Muscle layer of duodenum (tissue), 2 donors: ENCODE measurements around the gene SPINK5.
"Not testable (repeated sequence)": the region's sequence is repeated elsewhere in the genome, so short reads cannot be mapped to it uniquely, and the experiment has no call there.

Experiments
- H3K27ac ChIP-seq: one replicate; pipeline ENCODE4 v1.7.0; 2013; ENCODE audit warnings: mild to moderate bottlenecking, low read length
- H3K27me3 ChIP-seq: one replicate; pipeline ENCODE4 v1.7.0; 2013; ENCODE audit warnings: low read depth, mild to moderate bottlenecking, control low read depth, low read length
- H3K36me3 ChIP-seq, 2 donors: one replicate each; pipeline ENCODE4 v1.7.0; 2013; ENCODE audit warnings: low read length in 2 of 2, control low read depth in 1 of 2, mild to moderate bottlenecking in 1 of 2; ENCODE audit not compliant: insufficient read depth in 2 of 2, control insufficient read depth in 1 of 2
- H3K4me1 ChIP-seq, 2 donors: one replicate each; pipeline ENCODE4 v1.7.0; 2013; ENCODE audit warnings: low read length in 2 of 2, mild to moderate bottlenecking in 2 of 2, control low read depth in 1 of 2, moderate library complexity in 1 of 2; ENCODE audit not compliant: insufficient read depth in 2 of 2, control insufficient read depth in 1 of 2
- H3K4me3 ChIP-seq, 2 donors: one replicate each; pipeline ENCODE4 v1.7.0; 2013; ENCODE audit warnings: low read length in 2 of 2, low read depth in 1 of 2, mild to moderate bottlenecking in 1 of 2
- H3K9me3 ChIP-seq, 2 donors: one replicate each; pipeline ENCODE4 v1.7.0; 2013; ENCODE audit warnings: low read length in 2 of 2, control low read depth in 1 of 2, mild to moderate bottlenecking in 1 of 2; ENCODE audit not compliant: control insufficient read depth in 1 of 2
- donor health status: healthy.

SPINK5 gene

GRCh38 chr5:148063861-148064260 lies at the start of gene SPINK5:
Gene SPINK5, plus strand, starts transcription at chr5:148063980. Its CDS starts 65 bp downstream, at chr5:148064045.
- H3K4me3 ChIP-seq = no peak within 1 kb of the TSS
- H3K36me3 ChIP-seq = no peaks in the 10 kb centered on the region
- no peak within 1 kb of the TSS for H3K27ac ChIP-seq
- no peaks in the 10 kb centered on the region for H3K9me3 ChIP-seq
- no peaks in the 10 kb centered on the region for H3K4me1 ChIP-seq
- no peaks in the 10 kb centered on the region for H3K27me3 ChIP-seq

- H3K27me3 ChIP-seq = no peaks in the 10 kb centered on the region
- H3K27ac ChIP-seq = no peak overlapping the region
- H3K4me1 ChIP-seq = no peaks in the 10 kb centered on the region
- H3K9me3 ChIP-seq = no peaks in the 10 kb centered on the region
- H3K4me3 ChIP-seq = no peak overlapping the region
- H3K36me3 ChIP-seq = no peaks in the 10 kb centered on the region
These were observed 49.5 kb upstream of the SPINK5 start for GRCh38 chr5:148014276-148014675.

GRCh38 chr5:148020257-148020988 lies 43.4 kb upstream of the SPINK5 start:
- Histone ChIP-seq H3K4me1 (no peaks in the 10 kb centered on the region), H3K27ac (no peak overlapping the region), H3K27me3 (no peaks in the 10 kb centered on the region), H3K36me3 (no peaks in the 10 kb centered on the region), H3K9me3 (no peaks in the 10 kb centered on the region), H3K4me3 (no peak overlapping the region)

GRCh38 chr5:148027505-148027904 lies 36.3 kb upstream of the SPINK5 start:
- H3K27me3 ChIP-seq = no peaks in the 10 kb centered on the region

GRCh38 chr5:148029131-148029530 lies 34.6 kb upstream of the SPINK5 start:
- no peaks in the 10 kb centered on the region for H3K27me3 ChIP-seq
- H3K4me1 ChIP-seq = no peaks in the 10 kb centered on the region
- no peaks in the 10 kb centered on the region for H3K36me3 ChIP-seq
- no peak overlapping the region for H3K27ac ChIP-seq
- H3K9me3 ChIP-seq = no peaks in the 10 kb centered on the region
- H3K4me3 ChIP-seq = no peak overlapping the region

More at GRCh38 chr5:148027505-148027904, 36.3 kb upstream of the SPINK5 start:
- Histone ChIP-seq H3K36me3 (no peaks in the 10 kb centered on the region), H3K27ac (no peak overlapping the region), H3K4me3 (no peak overlapping the region), H3K4me1 (no peaks in the 10 kb centered on the region), H3K9me3 (no peaks in the 10 kb centered on the region)

- Histone ChIP-seq H3K27me3 (no peaks in the 10 kb centered on the region), H3K9me3 (no peaks in the 10 kb centered on the region), H3K4me1 (no peaks in the 10 kb centered on the region), H3K36me3 (no peaks in the 10 kb centered on the region), H3K27ac (no peak overlapping the region), H3K4me3 (no peak overlapping the region)
These were observed 30.6 kb upstream of the SPINK5 start for GRCh38 chr5:148033134-148033533.

- no peaks in the 10 kb centered on the region for H3K27me3 ChIP-seq
- no peaks in the 10 kb centered on the region for H3K4me1 ChIP-seq
- no peaks in the 10 kb centered on the region for H3K9me3 ChIP-seq
- H3K4me3 ChIP-seq = no peak overlapping the region
- no peak overlapping the region for H3K27ac ChIP-seq
- H3K36me3 ChIP-seq = no peaks in the 10 kb centered on the region
These were observed 28.1 kb upstream of the SPINK5 start for GRCh38 chr5:148035676-148036075.

GRCh38 chr5:148042881-148043280 lies 20.9 kb upstream of the SPINK5 start:
- Histone ChIP-seq H3K36me3 (no peaks in the 10 kb centered on the region), H3K4me3 (no peak overlapping the region), H3K4me1 (no peaks in the 10 kb centered on the region), H3K27ac (no peak overlapping the region), H3K9me3 (no peaks in the 10 kb centered on the region), H3K27me3 (no peaks in the 10 kb centered on the region)

GRCh38 chr5:148043705-148044104 lies 20.1 kb upstream of the SPINK5 start:
- no peak overlapping the region for H3K27ac ChIP-seq
- H3K36me3 ChIP-seq = no peaks in the 10 kb centered on the region
- H3K4me3 ChIP-seq = no peak overlapping the region
- H3K4me1 ChIP-seq = no peaks in the 10 kb centered on the region
- H3K9me3 ChIP-seq = no peaks in the 10 kb centered on the region
- no peaks in the 10 kb centered on the region for H3K27me3 ChIP-seq

- not testable (repeated sequence) for H3K4me3 ChIP-seq, H3K27ac ChIP-seq, H3K27me3 ChIP-seq, H3K4me1 ChIP-seq, H3K36me3 ChIP-seq
- H3K9me3 ChIP-seq = peaks cover 11 to 21% of the 10 kb centered on the region in 2 donors
These were observed 8.6 kb upstream of the SPINK5 start for GRCh38 chr5:148055160-148055559.

- no peak overlapping the region for H3K27ac ChIP-seq
- H3K9me3 ChIP-seq = peaks cover 4 to 13% of the 10 kb centered on the region in 2 donors
- H3K4me3 ChIP-seq = no peak overlapping the region
- H3K36me3 ChIP-seq = no peaks in the 10 kb centered on the region
- no peaks in the 10 kb centered on the region for H3K27me3 ChIP-seq
- no peaks in the 10 kb centered on the region for H3K4me1 ChIP-seq
These were observed 3.5 kb upstream of the SPINK5 start for GRCh38 chr5:148060309-148060708.

GRCh38 chr5:148060881-148061280 lies 2.9 kb upstream of the SPINK5 start:
- no peak overlapping the region for H3K27ac ChIP-seq
- H3K9me3 ChIP-seq = peaks cover 3 to 9% of the 10 kb centered on the region in 2 donors
- H3K36me3 ChIP-seq = no peaks in the 10 kb centered on the region
- no peak overlapping the region for H3K4me3 ChIP-seq
- no peaks in the 10 kb centered on the region for H3K4me1 ChIP-seq
- no peaks in the 10 kb centered on the region for H3K27me3 ChIP-seq
